OCI-LY1 (cell line): Measurements from ENCODE around the gene IFT43.

Experiments
- CTCF ChIP-seq: fragments of 200-600 bp; sonication (generic), shearing (Covaris generic); IDR thresholded peaks from 2 replicates; pipeline ENCODE4 v1.5.1; 2017; ENCODE audit warnings: mild to moderate bottlenecking, antibody characterized with exemption, low read length, moderate library complexity, mixed read lengths
- EZH2 ChIP-seq: fragments of 200-600 bp; sonication (generic), shearing (Covaris generic); IDR thresholded peaks from 2 replicates; pipeline ENCODE4 v1.8.0; 2017; ENCODE audit warnings: borderline replicate concordance, mixed run types, mild to moderate bottlenecking, antibody characterized with exemption, low read length, moderate library complexity, mixed read lengths

- TF ChIP-seq EZH2 = no peak
- no peak for TF ChIP-seq CTCF
These were observed 37.4 kb downstream of the IFT43 start for GRCh38 chr14:76022991-76023390.
